Ecto neural progenitor cell (in vitro differentiated cells): Measurements from ENCODE around the gene TRIM49D1.
A peak's percentile ranks its signal among the peaks of the same experiment; 100 is the strongest.
"Not testable (repeated sequence)": the region's sequence is repeated elsewhere in the genome, so short reads cannot be mapped to it uniquely, and the experiment has no call there.

ENCODE experiments used
- DNase-seq: peaks from one replicate; pipeline ENCODE4 v3.0.0-alpha.2; 2018; ENCODE audit warnings: low spot score

The TRIM49D1 gene

GRCh38 chr11:89922195-89922660, at the start of gene TRIM49D1:
Gene TRIM49D1 (minus strand): TSS chr11:89922245. CDS start chr11:89917710, 4,535 bp downstream.
- no peak for DNase-seq

DNA sequence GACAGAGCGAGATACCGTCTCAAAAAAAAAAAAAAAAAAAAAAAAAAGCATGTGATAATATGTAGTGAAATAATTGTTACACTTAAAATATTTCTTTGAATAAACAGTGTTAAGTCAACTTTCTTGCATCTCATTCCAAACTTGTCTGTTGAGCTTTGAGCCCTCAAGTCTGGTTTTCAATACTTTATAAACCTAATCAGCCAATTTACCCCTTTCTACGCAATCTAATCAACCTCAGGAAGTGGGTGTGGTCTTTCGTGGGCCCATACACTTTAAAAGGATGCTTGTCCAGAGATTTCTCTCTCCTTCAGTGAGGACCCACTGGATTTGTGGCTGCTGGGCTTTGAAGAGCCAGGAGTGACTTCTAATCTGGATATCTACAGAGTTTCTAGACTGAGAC, 43.7 kb upstream of the TRIM49D1 start, which contains the start of gene TRIM64:
Gene TRIM64, plus strand, starts transcription at position 301 of the 400 bp plus-strand sequence. CDS start 2,467 bp downstream, outside the sequence.
- DNase-seq: not testable (repeated sequence)

- DNase-seq: not testable (repeated sequence)
Measured at GRCh38 chr11:89960833-89961232, 38.8 kb upstream of the TRIM49D1 start.

GRCh38 chr11:89923764-89924163, 1.7 kb upstream of the TRIM49D1 start, which contains the start of gene TRIM49D2:
Gene TRIM49D2 (plus strand): TSS chr11:89924064. CDS start chr11:89926762, 2,698 bp downstream.
- not testable (repeated sequence) for DNase-seq

- not testable (repeated sequence) for DNase-seq
Measured at GRCh38 chr11:89900809-89901208, 21.2 kb downstream of the TRIM49D1 start.

GRCh38 chr11:89893245-89893644, 28.8 kb downstream of the TRIM49D1 start:
- DNase-seq: not testable (repeated sequence)

GRCh38 chr11:89877511-89877910, 44.5 kb downstream of the TRIM49D1 start:
- not testable (repeated sequence) for DNase-seq

DNA sequence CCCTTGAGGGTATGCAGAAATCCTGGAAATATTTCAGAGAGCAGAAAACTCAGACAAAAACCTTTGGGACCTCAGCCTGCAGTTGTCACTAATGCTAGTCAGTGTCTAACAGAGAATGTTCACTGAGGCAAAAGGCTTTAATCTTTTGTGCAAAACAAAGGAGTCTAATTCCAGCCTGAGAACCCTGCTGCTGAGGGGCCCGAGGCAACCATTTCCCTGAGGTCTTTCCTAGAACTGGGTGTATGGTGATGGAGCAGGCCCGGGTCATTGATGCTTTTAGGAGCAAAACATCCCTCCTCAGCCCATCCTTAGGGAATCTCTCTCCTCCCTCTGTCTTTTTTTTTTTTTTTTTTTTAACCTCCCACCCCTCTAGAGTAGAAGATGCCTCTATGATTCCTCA, 49.5 kb downstream of the TRIM49D1 start:
- DNase-seq: peak; percentile 50

DNA sequence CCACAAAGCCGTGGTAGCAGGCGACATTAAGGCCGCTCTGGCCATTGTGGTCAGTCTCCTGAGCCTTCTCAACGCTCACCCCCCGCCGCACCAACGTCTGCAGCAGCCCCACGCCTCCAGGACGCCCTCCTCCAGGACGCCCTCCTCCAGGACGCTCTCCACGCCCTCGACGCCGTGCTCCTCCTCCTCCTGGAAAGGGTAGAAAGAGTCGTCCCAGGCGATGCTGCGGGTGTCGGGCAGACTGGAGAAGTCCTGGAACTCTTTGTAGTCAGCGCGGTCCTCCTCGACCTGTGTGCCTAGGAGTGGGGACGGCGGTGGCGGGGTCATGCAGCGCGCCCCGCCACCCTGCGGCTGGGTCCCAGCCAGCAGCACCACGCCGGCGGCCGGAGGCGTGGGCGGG, 56.8 kb downstream of the TRIM49D1 start:
- not testable (repeated sequence) for DNase-seq

DNA sequence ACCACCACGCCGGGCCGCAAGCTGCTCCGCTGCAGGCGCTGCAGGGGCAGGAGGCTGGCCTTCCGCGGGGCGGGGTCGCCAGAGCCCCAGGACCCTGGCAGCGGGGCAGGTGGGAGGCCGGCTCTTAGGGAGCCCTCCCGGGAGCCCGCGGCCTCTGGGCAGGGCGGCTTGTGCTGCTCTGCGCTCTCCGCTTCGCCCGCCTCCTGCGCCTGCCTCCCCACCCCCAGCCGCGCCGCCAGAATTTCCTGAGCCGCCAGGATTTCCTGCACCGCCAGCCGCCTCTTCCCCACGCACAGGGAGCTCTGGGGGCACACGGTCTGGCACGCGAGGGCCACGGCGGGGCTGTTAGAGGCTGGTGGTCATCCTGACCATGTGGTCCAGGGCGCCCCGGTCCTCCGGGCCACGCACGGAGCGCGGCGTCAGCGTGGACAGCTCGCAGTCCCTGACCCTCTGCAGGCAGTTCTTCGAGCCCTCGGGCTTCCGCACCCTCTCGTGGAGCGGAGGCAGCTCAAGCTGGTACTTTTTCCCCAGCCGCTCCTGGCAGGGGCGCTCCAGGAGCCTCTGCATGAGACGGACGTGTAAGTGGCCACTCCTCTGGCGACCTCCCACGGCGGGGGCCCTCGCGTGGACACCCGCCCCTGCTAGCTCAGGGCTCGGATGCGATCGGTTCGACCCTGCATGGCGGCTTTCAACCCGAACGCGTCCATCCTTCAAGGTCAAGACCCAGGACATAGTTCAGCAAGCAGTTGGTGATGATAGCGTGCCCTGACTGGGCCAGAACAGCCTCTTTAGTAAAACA, 57.9 kb downstream of the TRIM49D1 start:
- peak; percentile 35 for DNase-seq
